Activated CD4-positive, alpha-beta T cell treated with anti-CD3 and anti-CD28 coated beads, Interleukin-10, Interleukin-2, amounts not matched to agents 100 ng/mL and 50 ng/mL, durations not matched to agents 16 hours and 8 hours (primary cell): Measurements from ENCODE around the gene RELA.

Experiments
- DNase-seq: peaks from one replicate; pipeline ENCODE4 v3.0.0-alpha.2; 2020

The RELA gene

DNA sequence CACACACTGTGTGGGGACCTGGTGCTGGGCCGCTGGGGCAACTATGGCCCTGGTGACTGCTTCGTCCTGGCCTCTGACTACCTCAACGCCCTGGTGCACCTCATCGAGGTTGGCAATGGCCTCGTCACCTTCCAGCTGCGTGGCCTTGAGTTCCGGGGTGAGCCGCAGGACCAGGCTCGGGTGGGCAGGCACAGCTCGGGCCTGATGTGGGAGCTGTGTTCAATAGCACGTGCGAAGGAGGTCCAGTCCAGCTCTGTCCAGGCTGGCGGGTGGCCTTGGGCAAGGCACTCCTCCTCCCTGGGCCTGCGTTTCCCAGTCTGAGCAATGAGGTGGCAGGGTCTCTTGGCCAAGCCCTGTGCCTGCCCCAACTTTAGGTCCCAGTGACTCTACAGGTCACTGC is 33.1 kb downstream of the RELA start:
- no peak for DNase-seq

DNA sequence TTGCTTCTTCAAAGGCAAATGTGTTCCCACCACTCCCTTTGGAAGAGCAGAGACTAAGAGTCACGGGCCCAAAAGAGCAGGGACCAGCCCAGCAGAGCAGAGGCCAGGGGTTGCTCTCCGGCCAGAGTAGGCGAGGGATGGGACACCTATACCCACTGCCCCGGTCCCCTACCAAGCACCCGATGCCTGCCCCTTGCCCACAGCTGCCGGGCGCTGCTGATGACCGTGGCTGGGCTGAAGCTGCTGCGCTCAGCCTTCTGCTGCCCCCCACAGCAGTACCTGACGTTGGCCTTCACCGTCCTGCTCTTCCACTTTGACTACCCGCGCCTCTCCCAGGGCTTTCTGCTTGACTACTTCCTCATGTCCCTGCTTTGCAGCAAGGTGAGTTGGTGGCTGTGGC is 35.5 kb downstream of the RELA start:
- no peak for DNase-seq

DNA sequence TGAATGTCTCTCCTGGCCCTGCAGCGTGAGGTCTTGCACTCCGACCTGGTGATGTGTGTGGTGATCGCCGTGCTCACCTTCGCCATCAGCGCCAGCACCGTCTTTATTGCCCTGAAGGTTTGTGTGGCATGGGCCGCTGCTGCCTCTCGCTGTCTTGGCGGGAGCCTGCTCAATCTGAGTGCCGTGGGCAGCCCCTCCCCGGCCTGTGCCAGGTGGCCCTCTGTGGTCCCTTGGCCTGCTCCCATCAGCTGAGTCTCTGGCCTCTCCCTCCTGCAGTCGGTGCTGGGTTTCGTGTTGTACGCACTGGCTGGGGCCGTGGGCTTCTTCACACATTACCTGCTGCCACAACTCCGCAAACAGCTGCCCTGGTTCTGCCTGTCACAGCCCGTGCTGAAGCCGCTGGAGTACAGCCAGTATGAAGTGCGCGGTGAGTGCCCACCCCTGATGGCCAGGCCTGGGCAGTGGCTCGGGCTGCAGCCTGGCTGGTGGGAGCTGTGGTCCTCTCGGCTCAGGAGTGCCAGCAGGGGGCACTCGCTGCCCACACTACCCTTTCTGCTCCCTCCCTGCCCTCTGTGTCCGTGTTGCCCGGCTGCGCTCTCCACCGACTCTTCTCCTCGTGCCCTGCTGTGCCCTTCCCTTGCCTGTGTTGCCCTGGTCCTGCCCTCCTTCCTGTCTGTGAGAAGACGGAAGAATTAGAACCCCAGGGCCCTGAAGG is 36.9 kb downstream of the RELA start:
- peak; percentile 48 for DNase-seq

DNA sequence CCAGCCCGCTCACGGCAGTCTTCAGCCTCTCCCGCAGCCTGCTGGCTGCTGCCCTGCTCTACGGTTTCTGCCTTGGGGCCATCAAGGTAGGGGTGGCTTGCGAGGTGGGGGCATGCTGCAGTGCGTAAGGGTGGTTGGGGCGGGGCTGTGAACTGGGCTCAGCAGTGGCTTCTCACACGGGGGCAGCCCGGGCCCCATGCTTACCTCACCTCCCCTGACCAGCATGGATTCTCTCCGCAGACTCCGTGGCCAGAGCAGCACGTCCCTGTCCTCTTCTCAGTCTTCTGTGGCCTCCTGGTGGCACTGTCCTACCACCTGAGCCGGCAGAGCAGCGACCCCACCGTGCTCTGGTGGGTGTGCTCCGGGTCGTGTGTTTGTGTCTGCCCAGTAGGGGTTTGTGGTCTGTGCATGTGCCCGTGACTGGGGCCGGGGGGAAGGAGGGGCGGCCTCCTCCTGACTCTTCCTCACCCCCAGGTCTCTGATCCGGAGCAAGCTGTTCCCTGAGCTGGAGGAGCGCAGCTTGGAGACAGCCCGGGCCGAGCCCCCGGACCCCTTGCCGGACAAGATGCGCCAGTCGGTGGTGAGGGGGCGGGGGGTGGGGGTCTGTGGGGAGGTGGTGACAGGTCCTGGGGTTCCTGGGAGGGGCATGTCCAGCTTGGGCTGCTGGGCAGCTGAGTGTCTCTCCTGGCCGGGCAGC is 37.6 kb downstream of the RELA start:
- no peak for DNase-seq

DNA sequence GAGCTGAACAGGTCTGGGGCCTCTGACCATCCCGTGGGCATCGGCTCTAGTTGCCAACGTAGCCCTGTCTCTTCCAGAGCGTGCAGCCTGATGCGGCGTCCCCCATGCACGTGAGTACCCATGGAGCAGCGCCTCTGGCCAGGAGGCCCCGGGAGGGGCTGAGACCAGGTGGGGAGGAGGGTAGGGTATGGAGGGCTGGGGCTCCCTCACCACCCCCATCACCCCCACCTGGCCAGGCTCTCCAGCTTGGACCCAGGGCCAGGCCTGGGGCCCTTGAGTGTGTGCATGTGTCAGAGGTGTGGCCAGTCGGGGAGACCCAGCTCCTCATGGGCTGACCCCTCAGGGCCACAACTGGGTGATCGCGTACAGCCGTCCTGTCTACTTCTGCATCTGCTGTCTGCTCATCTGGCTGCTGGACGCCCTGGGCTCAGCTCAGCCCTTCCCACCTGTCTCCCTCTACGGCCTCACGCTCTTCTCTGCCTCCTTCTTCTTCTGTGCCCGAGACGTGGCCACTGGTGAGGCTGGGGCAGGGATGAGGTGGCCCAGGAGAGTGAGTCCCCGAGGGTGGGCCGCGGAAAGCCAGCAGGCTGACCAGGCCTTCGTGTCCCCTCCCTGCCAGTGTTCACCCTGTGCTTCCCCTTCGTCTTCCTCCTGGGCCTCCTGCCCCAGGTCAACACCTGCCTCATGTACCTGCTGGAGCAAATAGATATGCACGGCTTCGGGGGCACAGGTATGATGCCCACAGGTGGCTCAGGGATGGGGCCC is 38.7 kb downstream of the RELA start:
- DNase-seq, result no peak

DNA sequence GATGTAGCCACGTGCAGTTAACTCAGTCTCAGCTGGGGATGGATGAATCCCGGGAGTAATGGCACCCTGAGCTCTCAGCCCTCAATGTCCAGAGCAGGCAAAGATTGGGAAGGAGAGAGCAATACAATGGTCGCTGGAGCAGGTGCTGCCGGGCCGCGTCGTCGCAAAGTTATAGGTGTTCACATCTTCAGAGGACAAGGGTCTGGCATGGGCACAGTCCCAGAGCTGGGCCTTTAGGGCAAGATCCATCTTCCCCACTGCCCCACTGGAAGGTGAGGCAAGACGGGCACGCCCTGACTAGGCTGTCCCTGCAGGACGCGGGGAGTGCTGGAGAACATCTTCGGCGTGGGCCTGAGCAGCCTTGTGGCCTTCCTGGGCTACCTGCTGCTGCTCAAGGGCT is 39.5 kb downstream of the RELA start:
- DNase-seq, result no peak

DNA sequence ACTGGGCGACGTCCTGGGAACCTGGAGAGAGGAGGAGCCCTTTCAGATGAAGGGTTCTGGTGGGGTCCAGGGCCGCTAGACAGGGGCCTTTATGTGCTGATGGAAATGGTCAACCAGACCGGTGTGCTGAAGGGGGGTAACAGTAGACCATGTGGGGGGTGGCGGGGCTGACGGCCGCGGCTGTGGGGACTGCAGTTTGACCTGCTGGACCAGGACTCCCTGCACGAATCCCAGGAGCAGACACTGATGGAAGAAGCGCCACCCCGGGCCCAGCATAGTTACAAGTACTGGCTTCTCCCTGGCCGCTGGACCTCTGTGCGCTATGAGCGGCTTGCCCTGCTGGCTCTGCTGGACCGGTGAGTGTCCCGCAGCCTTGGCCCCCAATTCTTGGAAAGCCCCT is 40.7 kb downstream of the RELA start:
- no peak for DNase-seq

DNA sequence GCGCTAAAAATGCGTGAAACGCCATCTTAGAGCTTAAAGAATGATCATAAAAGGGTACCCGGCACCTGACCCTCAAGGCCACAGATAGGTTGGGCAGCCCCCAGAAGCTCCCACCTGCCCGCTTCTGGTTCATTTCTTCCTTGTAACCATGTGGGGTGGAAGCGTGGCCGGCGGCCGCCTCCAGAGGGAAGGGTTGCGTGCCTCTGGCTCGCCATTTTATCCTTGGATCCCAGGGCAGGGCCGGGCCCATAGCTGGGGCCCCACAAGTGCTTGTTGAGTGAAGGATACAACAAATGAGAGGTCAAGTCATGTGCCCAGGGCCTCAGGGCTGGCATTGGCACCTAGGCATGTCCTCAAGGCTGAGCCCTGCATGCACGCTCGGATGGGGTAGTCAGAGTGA is 41.3 kb downstream of the RELA start:
- no peak for DNase-seq

DNA sequence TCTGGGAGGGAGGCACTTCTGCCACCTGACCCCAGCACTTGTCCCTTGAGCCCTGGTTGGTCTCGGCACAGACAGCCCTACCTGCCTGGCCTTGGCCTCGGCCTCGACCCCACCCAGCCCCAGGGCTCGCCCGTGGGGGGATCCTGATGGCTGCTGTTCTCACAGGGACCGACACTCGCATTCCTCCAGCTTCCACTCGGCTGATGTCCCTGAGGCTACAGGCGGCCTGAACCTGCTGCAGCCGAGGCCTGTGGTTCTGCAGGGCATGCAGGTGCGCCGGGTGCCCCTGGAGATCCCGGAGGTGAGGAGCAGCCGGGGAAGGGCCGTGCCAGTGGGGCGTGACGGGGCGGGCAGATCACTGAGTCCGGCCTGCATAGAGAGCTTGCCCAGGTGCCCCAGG is 42.0 kb downstream of the RELA start:
- DNase-seq, result no peak

DNA sequence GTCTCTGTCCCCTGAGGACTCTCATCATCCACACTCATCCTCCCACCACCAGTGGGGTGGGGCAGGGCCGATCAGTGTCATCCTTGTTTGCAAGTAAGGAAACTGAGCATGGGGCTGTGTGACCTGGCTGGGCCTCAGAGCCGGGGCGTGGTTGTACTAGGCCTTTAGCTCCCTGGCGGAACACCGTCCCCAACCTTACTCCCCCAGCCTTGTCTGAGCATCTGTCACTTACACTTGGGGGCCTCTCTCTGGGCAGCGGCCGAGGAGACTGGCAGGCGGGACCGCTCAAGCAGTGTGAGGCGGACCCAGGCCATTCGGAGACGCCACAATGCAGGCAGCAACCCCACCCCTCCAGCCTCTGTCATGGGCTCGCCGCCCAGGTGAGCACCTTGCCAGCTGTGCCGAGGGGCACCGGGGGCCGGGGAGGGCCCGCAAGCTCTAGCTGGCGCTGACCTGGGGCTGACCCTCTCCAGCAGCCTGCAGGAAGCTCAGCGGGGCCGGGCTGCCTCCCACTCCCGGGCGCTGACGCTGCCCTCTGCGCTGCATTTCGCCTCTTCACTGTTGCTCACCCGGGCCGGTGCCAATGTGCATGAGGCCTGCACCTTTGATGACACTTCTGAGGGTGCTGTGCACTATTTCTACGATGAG is 43.3 kb downstream of the RELA start:
- DNase-seq, result no peak

DNA sequence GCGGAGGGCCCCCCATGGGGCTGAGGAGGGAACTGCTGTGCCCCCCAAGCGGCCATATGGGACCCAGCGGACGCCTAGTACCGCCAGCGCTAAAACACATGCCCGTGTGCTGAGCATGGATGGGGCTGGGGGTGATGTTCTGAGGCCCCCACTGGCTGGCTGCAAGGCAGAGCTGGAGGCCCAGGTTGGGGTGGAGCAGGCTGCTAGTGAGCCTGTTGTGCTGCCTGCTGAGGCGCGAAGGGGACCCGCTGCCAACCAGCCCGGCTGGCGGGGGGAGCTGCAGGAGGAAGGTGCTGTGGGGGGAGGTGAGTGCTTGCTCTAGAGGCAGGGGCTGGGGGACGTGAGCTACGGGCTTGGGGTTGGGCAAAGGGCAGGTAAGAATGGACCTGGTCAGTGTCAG is 44.0 kb downstream of the RELA start:
- no peak for DNase-seq

DNA sequence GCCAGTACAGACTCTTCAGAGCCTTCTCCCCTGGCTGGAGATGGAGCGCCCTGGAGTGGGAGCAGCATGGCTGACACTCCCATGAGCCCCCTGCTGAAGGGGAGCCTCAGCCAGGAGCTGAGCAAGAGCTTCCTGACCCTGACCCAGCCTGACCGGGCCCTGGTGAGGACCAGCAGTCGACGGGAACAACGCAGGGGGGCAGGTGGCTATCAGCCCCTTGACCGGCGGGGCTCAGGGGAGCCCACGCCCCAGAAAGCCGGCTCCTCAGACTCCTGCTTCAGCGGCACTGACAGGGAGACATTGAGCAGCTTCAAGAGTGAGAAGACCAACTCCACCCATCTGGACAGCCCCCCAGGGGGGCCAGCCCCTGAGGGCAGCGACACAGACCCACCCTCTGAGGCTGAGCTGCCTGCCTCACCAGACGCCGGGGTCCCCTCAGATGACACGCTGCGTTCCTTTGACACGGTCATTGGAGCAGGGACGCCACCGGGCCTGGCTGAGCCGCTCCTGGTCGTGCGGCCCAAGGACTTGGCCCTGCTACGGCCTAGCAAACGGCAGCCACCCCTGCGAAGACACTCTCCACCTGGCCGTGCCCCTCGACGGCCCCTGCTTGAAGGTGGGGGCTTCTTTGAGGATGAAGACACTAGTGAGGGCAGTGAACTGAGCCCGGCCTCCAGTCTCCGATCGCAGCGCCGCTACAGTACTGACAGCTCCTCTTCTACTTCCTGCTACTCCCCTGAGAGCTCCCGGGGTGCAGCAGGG is 44.5 kb downstream of the RELA start:
- no peak for DNase-seq

DNA sequence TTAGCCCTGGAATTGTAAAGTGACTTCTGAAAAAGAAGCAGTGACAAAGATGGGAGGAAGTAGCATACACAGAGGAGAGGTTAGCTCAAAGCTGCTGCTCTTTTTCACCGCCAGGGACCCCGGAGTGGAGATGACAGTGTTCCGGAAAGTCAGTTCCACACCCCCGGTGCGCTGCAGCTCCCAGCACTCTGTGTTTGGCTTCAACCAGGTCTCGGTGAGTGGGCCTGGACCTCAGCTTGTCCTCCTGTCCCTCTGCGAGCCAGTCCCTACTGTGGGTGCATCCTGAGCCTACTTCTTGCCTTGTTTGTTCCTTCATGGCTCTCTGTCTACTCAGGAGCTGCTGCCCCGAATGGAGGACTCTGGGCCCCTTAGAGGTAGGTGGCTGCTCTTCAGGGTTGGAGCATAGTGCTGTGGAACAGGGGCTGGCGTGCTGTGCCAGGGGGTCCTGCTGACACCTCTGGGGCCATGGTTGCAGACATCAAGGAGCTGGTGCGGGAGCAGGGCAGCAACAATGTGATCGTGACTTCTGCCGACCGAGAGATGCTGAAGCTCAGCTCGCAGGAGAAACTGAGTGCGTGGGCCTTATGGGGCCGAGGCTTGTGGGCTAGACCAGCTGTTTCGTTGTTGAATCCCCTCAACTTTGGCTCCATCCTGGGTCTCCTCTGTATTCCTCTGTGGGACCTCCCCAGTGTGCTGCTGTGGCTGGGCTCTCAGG is 45.4 kb downstream of the RELA start:
- DNase-seq, result no peak

DNA sequence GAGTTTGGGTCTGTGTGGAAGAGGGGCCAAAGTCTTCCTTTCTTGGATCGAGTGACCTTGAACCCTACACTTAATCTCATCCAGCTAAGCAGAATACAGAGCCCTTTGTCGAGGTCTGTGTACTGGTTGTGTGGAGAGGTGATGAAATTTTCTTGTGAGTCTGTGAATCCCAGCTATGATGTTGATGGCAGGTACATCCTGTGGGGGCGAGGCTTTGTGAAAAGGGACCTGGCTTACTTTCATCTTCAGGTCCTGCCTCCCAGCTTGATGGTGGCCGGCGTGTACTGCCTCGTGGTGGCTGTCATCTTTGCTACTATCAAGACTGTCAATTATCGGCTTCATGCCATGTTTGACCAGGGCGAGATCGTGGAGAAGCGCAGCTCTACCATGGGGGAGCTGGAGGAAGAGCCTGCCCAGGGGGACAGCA is 46.1 kb downstream of the RELA start:
- DNase-seq, result peak; percentile 31

DNA sequence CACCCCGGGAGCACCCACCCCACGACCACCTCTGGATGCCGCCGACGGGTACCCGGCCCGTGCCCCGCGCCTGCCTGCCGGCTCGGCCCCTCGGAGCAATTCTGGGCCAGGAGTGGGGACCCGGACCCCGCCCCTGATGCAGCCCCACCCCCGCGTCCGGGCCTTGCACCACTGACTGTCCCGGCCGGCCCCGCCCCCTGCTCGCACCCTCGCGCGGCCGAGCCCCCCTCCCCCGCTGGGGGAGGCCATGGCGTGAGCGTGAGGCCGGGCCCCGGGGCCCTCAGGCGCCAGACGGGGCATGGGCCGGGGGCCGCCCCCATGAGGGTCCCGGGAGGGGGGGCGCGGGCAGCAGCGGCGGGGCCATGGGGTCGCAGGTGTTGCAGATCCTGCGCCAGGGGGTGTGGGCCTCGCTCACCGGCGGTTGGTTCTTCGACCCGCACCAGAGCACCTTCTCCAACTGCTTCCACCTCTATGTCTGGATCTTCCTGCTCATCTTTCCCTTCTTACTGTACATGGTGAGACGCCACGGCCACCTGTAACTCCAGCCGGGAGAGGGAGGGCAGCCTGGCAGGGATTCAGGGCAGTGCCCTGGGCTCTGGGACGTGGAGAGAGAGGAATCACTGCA is 46.7 kb downstream of the RELA start:
- DNase-seq, result peak; percentile 74

DNA sequence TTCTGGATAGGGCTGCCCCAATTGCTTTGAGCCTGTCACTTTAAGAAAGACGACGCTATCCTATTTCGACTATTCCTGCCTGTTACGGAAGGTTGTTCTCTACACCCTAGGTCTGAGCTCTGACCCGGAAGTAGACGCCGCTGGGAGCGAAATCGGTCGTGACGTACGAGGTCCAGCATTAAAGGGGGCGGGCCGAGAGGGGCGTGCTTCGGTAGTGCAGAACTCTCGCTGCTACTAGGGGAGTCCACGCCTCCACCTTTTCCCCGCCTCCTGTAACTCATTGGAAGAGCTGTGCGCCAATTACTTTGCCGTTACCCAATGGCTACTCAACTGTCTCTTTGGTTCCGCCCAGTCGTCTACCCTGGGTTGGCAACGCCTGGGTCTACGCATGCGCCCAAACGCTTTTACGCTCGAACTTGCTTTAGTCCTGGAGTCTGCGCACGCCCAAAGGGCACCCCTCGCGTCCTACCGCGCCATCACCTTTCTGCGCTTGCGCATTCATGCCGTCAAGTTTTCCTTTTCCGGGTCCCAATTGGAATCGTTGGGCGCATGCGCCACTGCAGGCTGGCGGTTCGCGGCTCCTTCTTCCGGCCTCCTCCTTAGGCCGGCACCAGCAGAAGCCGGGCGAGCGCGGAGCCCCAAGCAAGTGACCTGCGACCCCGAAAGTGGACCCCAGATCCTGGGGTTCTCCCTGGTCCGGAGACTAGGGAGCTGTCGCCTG is 47.3 kb downstream of the RELA start, which contains the start of gene PCNX3:
PCNX3 (plus strand) TSS at position 548 of the 721 bp plus-strand sequence. CDS start 536 bp downstream, outside the sequence.
- DNase-seq, result peak; percentile 100

DNA sequence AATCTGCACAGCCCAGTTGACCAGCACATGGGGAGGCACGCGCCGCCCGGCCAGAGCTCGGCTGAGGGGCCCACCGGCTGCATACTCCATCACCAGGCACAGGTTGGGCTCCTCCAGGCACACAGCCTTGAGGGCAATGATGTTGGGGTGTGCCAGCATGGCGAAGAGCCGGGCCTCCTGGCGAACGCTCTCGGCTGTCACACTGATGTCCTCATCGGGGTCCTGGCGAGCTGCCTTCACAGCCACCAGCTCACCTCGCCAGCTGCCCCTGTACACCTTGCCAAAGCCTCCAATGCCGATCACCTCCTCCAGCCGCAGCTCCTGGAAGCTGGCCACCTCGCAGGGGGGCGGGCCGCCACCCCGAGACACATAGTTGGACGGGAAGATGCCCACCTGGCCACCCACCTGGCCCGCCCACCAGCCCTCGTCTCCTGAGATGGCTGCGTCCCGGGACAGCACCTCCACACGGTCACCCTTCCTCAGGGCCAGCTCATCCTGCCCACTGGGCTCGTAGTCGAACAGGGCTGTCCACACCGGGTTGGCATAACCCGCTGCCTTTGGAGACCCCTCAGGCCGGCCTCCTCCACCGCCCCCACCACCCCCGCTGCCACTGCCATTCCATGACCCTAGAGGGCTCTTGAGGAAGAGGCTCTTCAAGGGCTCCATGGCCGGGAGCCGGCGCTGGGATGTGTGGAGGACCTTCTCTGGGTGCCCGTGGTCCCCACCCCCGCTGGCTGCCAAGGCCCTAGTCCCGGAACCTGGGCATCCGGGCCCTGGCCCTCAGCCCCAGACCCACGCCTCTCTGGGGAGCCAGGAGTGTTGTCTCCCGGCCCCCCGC is 49.4 kb downstream of the RELA start:
- no peak for DNase-seq

DNA sequence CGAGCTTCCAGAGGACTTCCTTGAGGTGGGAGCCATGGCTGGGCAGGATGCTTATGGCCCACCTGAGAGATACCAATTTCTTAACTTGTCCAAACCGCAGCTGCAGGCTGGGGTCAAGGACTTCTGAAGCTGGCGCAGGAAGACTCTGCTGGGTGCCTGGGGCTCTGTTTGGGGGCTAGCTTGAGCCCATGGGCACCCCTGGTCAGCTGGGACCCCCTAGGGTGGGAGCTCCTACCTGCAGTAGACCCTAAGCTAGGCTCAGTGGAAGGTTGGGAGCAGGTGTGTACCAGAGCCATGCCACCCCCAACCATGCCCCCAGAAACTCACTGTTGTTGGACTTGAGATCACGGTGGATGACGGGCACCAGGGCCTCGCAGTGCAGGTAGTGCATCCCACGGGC is 50.0 kb downstream of the RELA start:
- DNase-seq, result no peak

DNA sequence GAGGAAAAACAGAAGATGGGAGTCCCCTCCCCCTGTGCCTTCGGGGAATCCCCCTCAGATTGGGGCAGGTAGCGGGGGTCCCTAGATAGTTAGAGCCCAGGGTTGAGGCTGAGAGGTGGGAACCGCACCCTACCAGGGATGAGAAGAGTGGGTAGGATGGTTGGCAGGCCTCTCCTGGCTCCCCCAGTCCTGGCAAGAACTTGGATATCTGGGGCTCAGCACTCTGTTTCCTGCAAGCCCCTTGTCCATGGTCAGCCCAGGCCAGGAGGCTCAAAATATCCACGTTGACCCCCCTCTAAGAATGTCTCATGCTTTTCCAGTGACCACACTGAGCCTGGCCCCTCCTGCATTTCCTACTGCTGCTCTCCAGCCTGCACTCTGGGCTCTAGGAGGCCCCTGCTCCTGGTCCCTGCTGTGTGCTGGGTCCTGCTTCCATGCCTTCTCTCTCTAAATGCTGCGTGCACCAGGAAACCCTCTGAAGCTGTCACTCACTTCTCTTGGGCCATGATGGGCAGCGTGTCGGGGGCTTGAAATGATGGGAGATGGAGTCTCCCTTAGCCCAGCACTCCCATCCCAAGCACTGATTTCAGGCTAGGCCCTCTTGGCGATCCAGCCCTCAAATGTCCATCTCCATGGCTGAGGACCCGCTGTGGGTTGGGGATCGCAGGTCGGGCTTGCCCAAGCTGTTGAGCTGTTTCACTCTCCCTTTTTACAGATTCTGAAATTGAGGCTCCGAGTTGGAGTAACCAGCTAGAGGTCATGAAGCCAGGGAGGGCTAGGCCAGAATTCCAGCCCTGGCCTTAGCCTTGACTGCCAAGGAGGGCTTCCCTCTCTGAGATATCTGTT is 50.7 kb downstream of the RELA start:
- no peak for DNase-seq
